AG09319 (cell line): Measurements from ENCODE around the gene MICAL3.

Experiments used
- DNase-seq: peaks from one replicate; pipeline ENCODE4 v3.0.0-alpha.2; 2010; ENCODE audit warnings: low read depth; ENCODE audit errors: extremely low read depth
- TF ChIP-seq, protein P1 (sequence below): IDR thresholded peaks from 2 replicates; pipeline ENCODE4 v1.5.1; 2011; ENCODE audit warnings: low read depth, mild to moderate bottlenecking, inconsistent platforms, low read length, moderate library complexity

MICAL3 gene

DNA sequence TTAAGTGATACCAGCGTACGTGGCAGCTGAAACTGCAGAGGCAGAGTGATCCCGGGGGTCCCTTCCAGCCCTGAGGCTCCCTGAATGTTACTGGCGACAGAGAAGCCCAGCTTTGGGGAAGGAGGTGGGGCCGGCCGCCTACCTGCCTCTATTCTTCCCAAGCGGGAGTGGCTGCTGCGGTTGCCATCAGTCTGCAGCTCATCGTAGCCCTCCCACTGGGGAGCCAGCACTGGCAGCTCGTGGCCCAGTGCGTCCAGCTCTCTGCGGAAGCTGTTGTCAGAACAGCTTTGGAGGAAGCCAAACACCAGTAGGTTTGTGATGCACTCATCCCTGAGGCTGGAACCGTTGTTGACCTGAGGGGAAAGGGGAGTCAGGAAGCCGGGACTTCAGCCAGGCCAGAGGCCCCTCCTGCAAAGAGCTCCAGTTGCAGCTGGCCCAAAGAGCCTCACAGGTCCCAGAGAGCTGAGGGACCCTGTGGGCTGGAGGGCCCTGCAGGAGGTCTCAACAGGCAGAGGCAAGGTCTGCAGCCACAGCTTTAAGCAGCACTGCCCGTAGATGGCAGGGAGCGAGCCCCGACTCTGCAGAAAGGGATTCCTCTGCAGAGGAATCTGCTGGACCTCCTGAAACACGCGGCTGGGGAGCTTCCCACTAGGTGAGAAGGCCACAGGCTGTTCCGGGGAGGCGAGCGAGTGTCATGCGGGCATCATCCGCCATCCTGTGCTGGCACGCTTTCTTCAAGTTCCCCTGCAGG, 280.5 kb downstream of the MICAL3 start:
- TF ChIP-seq, protein P1, sequence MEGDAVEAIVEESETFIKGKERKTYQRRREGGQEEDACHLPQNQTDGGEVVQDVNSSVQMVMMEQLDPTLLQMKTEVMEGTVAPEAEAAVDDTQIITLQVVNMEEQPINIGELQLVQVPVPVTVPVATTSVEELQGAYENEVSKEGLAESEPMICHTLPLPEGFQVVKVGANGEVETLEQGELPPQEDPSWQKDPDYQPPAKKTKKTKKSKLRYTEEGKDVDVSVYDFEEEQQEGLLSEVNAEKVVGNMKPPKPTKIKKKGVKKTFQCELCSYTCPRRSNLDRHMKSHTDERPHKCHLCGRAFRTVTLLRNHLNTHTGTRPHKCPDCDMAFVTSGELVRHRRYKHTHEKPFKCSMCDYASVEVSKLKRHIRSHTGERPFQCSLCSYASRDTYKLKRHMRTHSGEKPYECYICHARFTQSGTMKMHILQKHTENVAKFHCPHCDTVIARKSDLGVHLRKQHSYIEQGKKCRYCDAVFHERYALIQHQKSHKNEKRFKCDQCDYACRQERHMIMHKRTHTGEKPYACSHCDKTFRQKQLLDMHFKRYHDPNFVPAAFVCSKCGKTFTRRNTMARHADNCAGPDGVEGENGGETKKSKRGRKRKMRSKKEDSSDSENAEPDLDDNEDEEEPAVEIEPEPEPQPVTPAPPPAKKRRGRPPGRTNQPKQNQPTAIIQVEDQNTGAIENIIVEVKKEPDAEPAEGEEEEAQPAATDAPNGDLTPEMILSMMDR, result no peak
- DNase-seq, result no peak

DNA sequence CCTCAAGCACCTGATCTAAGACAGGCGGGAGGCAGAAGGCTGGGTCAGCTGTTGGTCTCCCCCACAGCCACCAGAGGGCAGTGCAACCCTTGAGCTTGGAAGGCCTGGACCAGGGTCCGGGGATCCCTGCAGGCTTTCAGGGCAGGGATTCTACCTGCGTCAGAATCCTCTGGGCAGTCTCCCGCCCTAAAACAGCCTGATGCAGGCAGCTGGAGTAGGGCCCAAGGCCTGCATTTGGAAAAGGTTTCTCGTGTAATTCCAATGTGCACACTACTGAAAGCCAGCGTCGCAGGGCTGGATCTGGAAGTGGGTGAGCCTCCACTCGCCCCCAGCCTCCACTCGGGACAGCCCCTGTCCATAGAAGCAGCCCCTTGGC, 281.8 kb downstream of the MICAL3 start:
- TF ChIP-seq, protein P1, result peak; percentile 78
- DNase-seq, result no peak

DNA sequence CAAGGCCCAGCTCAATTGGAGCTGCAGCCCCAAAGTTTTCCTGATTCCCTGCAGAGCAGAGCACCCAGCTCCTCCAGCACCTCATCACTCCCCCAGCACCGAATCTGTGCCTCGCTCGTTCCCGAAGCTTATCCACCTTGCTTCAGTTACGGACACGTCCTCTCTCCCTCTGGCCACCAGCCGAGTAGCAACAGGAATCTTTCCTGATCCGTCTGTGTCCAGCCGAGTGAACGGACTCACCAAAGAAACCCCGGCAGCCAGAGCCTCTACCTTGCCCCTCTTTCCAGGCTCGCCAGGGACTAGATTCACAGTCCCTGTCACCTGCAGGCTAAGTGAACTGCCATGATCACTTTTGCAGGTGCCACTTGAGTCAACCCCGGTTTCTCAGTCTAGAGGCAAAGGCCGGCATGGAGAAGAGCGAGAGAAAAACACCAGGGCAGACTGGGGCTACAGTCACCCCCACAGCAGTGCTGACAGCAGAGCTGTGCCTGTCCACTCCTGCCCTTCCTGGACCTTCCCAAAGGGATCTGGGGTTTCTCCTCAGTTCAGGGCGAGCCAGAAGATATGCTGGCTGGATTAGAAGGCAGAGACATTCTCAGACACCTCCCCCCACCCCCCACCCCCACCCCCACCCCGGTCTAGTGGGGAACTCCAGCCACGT, 282.4 kb downstream of the MICAL3 start:
- no peak for DNase-seq
- TF ChIP-seq, protein P1, result no peak

DNA sequence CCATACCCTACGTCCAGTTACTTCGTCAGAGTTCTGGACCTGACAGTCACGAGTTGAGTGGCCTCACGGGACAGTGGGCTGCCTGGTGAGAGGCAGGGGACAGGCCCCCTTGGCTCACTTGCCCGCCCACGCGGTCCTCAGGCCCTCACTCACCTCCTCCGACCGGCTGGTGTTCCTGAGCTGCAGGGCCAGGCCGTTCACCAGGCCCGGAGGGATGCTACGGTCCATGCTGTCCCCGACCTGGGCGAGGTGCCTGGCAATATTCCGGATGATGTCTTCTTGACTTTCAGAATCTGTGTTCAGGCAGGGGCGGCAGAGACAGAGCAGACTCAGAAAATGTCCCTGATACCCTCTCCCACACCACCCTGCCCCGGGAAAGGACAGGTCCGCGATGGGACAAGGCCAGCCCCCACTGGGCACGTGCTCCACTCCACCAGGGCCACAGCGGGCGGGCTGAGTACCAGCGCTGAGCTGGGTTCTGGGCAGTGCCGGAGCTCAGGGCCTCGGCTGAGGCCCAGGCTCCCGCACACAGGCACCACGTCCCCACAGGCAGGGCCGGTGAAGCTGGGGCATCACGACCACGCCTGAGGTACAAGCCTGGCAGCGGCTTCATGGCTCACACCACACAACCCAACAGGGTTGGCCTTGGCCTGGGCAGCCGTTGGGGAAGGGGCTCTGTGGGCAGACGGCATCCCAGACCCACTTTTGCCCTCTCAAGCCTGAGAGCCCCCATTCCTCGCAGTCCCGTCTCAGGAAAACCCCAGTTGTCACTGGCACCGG, 285.0 kb downstream of the MICAL3 start:
- TF ChIP-seq, protein P1, result no peak
- DNase-seq, result no peak

DNA sequence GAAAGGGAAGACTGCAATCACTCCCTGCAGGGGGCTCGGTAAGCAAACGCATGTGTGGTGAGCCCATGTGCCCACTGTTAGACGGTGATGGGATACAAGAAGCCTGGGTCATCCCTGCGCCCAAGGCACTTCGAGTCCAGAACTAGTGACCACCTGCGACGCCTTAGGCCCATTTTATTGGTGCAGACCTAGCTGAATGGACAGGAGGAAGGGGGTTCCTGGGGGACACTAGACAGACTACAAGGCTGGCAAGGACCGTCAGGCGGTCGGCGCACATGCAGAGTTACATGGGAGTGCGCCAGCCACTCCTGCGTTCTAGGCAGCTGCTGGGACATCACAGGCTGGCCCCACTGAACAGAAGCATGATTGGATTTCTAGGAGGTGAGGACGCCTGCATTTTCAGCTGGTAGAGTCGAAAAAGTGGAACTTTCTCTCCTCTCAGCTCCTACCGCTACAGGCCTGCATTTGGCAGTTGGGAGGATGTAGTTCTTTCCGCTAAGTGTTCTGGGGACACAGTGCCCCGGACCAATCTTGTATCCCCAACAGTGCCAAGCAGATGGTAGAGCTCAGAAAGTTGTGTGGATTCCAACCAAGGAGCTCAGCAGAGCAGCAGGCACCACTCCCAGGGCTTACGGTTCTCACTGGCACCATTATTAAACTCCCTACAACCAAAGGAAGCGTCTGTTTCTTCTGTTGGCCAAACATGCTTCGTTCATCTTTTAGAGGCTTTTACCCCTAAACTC, 285.8 kb downstream of the MICAL3 start:
- no peak for DNase-seq
- TF ChIP-seq, protein P1, result no peak
